Measurements from ENCODE around the gene PPP2R5D.

DNA sequence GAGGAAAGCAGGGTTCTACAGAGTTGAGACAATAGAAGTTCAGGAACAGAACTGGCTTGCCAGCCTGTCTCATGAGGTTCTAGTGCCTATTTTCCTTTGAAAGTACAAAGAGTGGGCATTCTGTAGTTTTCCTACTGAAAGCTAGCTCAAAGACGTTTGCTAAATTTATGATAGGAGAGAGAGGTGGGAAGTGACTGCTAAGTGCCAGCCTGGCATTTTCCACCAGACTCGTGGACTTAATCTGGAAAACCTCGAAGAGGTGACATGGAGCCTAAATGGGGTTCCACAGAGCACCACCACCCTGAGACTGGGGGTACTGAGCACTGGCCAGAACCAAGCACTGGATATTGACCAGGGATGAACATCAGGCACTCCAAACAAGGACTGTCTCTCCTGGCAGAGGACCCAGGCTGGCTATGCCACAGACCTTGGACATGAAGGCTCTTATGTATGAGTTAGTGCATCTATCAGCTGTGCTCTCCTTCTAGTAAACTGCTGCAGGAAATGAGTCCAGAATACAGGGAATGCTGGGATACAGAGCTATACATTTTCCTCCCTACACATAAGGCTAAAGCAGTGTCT lies 12.5 kb upstream of the PPP2R5D start:
- TF ChIP-seq EP300 (IDR thresholded peaks at IDR 0.05; ENCODE audit: borderline replicate concordance in 1 of 2, low read depth in 2 of 2, low read length in 2 of 2) (no peak), TEAD4 (IDR thresholded peaks at IDR 0.05; ENCODE audit: low read depth, low read length) (no peak), RXRA (IDR thresholded peaks at IDR 0.05; ENCODE audit: insufficient read depth, low read depth, low read length) (no peak), GABPA (IDR thresholded peaks at IDR 0.05; ENCODE audit: borderline replicate concordance, insufficient read depth, low read length) (no peak), FOSL1 (IDR thresholded peaks at IDR 0.05; ENCODE audit: insufficient read depth, low read depth, low read length) (no peak), RAD21 (IDR thresholded peaks at IDR 0.05 in 1 of 2, conservative IDR thresholded peaks at IDR 0.05 in 1 of 2; ENCODE audit: low read depth in 2 of 2, low read length in 2 of 2) (no peak), CEBPB (IDR thresholded peaks at IDR 0.05; ENCODE audit: low read depth, low read length) (no peak), TAF1 (IDR thresholded peaks at IDR 0.05; ENCODE audit: low read depth, low read length) (no peak), CBX8 (IDR thresholded peaks at IDR 0.05; ENCODE audit: borderline replicate concordance, low read depth, low read length) (no peak), CHD1 (IDR thresholded peaks at IDR 0.05; ENCODE audit: low read depth, low read length) (no peak)
- TF ChIP-seq, protein P1, sequence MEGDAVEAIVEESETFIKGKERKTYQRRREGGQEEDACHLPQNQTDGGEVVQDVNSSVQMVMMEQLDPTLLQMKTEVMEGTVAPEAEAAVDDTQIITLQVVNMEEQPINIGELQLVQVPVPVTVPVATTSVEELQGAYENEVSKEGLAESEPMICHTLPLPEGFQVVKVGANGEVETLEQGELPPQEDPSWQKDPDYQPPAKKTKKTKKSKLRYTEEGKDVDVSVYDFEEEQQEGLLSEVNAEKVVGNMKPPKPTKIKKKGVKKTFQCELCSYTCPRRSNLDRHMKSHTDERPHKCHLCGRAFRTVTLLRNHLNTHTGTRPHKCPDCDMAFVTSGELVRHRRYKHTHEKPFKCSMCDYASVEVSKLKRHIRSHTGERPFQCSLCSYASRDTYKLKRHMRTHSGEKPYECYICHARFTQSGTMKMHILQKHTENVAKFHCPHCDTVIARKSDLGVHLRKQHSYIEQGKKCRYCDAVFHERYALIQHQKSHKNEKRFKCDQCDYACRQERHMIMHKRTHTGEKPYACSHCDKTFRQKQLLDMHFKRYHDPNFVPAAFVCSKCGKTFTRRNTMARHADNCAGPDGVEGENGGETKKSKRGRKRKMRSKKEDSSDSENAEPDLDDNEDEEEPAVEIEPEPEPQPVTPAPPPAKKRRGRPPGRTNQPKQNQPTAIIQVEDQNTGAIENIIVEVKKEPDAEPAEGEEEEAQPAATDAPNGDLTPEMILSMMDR (IDR thresholded peaks at IDR 0.05; ENCODE audit: control extremely low read depth in 1 of 3, insufficient read depth in 1 of 3, low read depth in 1 of 3, low read length in 3 of 3) = no peak
- TF ChIP-seq, protein P2, sequence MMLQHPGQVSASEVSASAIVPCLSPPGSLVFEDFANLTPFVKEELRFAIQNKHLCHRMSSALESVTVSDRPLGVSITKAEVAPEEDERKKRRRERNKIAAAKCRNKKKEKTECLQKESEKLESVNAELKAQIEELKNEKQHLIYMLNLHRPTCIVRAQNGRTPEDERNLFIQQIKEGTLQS (IDR thresholded peaks at IDR 0.05; ENCODE audit: insufficient read depth, low read depth, low read length) = no peak
- TF ChIP-seq, protein P3, sequence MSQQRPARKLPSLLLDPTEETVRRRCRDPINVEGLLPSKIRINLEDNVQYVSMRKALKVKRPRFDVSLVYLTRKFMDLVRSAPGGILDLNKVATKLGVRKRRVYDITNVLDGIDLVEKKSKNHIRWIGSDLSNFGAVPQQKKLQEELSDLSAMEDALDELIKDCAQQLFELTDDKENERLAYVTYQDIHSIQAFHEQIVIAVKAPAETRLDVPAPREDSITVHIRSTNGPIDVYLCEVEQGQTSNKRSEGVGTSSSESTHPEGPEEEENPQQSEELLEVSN (IDR thresholded peaks at IDR 0.05) = no peak

Measured in H1 (cell line).